ENCODE data around the gene MTHFR. TPM values are rescaled to one million over a fixed set of nuclear protein-coding genes. Genes with fewer than 3 reads are reported as not detected.

The MTHFR gene
- total RNA-seq, 1 donor from 2014 or later: 47.9 TPM

DNA sequence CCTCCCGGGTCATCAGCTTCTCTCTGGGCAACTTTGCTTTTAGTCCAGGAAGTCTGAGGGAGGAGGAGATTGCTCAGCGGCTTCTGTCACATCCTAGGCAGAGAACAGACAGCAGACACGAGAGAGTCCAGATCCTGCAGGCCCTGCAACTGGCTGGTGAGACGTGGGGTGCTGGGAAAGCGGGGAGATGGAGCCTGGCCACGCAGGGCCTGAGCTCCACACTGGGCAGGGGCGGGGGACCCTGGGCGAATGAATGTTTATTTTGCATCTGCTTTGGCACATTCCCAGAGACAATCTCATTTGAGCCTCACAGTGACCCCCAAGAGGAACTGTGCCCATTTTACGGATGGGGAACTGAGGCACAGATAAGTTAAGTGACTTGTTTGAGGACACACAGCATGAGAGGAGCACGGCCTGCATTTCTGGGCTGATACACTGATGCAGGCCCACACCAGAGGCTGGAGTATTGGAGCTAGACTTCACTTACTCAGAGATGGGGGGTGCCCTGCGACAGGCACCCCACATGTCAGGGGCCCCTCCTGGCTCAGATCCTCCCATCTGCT lies 34.2 kb downstream of the MTHFR start:
- Histone ChIP-seq H3K27me3 (no peaks in the 10 kb centered on the region), H3K27ac (no peak overlapping the region), H3K4me1 (no peaks in the 10 kb centered on the region), H3K4me3 (no peak overlapping the region), H3K36me3 (no peaks in the 10 kb centered on the region), H3K9me3 (no peaks in the 10 kb centered on the region)
- intact Hi-C loops (cut with DNase I): no loop called here
- no peak for DNase-seq (ENCODE audit: extremely low spot score in 2 of 2)
- TF ChIP-seq, protein P1, sequence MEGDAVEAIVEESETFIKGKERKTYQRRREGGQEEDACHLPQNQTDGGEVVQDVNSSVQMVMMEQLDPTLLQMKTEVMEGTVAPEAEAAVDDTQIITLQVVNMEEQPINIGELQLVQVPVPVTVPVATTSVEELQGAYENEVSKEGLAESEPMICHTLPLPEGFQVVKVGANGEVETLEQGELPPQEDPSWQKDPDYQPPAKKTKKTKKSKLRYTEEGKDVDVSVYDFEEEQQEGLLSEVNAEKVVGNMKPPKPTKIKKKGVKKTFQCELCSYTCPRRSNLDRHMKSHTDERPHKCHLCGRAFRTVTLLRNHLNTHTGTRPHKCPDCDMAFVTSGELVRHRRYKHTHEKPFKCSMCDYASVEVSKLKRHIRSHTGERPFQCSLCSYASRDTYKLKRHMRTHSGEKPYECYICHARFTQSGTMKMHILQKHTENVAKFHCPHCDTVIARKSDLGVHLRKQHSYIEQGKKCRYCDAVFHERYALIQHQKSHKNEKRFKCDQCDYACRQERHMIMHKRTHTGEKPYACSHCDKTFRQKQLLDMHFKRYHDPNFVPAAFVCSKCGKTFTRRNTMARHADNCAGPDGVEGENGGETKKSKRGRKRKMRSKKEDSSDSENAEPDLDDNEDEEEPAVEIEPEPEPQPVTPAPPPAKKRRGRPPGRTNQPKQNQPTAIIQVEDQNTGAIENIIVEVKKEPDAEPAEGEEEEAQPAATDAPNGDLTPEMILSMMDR (IDR thresholded peaks at IDR 0.05): no peak
- TF ChIP-seq POLR2A (IDR thresholded peaks at IDR 0.05) (no peak), POLR2AphosphoS5 (IDR thresholded peaks at IDR 0.05; ENCODE audit: insufficient read depth in 1 of 2, low read depth in 1 of 2) (no peak)

DNA sequence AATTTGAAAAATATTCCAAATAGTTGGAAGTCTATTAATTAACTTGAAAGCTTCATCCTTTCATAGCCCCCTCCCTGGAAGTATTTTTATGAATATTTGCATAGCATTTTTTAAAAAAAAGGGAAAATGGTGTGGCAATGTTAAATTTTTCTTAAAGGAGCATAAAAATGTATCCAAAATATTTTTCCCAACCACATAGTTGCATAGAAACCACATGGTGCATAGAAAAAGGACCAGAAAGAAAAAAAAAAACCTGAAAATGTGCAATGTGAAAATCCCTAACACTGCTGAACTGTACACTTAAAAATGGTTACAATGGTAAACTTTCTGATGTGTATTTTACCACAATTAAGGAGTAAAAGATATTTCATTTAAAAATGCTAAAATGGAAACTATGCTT lies 35.8 kb downstream of the MTHFR start:
- no peaks in the 10 kb centered on the region for H3K27me3 ChIP-seq
- no peaks in the 10 kb centered on the region for H3K36me3 ChIP-seq
- H3K9me3 ChIP-seq: no peaks in the 10 kb centered on the region
- TF ChIP-seq, protein P1 (IDR thresholded peaks at IDR 0.05): no peak
- TF ChIP-seq POLR2AphosphoS5 (IDR thresholded peaks at IDR 0.05; ENCODE audit: insufficient read depth in 1 of 2, low read depth in 1 of 2) (no peak), POLR2A (IDR thresholded peaks at IDR 0.05) (no peak)
- no peak overlapping the region for H3K4me3 ChIP-seq
- no peaks in the 10 kb centered on the region for H3K4me1 ChIP-seq
- DNase-seq (ENCODE audit: extremely low spot score in 2 of 2): no peak
- intact Hi-C loops (cut with DNase I): no loop called here
- no peak overlapping the region for H3K27ac ChIP-seq

DNA sequence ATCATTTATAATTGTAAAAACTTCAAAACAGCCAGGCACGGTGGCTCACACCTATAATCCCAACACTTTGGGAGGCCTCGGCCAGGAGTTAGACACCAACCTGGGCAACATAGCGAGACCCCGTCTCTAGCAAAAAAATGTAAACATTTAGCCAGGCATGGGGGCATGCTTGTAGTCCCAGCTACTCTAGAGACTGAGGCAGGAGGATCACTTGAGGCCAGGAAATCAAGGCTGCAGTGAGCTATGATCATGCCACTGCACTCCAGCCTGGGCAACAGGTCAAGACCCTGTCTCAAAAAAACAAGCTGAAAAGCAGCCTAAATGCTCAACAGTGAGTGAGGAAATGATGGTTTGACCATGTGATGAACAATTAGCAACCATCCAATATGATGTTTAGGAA lies 36.5 kb downstream of the MTHFR start:
- no peak for DNase-seq (ENCODE audit: extremely low spot score in 2 of 2)
- H3K36me3 ChIP-seq: no peaks in the 10 kb centered on the region
- H3K4me3 ChIP-seq: no peak overlapping the region
- no peaks in the 10 kb centered on the region for H3K4me1 ChIP-seq
- intact Hi-C loops (cut with DNase I): no loop called here
- H3K27me3 ChIP-seq: no peaks in the 10 kb centered on the region
- no peaks in the 10 kb centered on the region for H3K9me3 ChIP-seq
- TF ChIP-seq POLR2AphosphoS5 (IDR thresholded peaks at IDR 0.05; ENCODE audit: insufficient read depth in 1 of 2, low read depth in 1 of 2) (no peak), POLR2A (IDR thresholded peaks at IDR 0.05) (no peak)
- TF ChIP-seq, protein P1 (IDR thresholded peaks at IDR 0.05): no peak
- H3K27ac ChIP-seq: no peak overlapping the region

DNA sequence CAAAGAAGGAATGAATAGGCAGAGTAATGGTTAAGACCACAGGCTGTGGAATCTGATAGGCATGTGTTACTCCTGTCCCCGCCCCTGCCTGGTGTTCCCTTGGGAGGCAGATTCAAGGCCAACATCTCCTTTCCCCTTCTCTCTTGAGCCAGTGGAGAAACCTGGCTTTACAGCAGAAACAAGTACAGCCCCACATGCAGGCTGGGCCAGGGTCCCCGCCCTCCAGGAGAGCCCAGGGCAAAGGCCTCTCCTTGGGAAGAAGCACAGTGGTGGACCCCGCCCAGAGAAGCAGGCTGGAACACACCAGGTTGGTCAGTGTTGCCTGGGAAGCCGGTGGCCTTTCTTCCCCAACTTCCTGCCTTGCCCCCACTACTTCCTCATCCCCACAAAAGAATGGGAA lies 36.9 kb downstream of the MTHFR start:
- no peak for DNase-seq (ENCODE audit: extremely low spot score in 2 of 2)
- intact Hi-C loops (cut with DNase I): no loop called here
- Histone ChIP-seq H3K4me3 (no peak overlapping the region), H3K9me3 (no peaks in the 10 kb centered on the region), H3K27ac (no peak overlapping the region), H3K4me1 (no peaks in the 10 kb centered on the region), H3K27me3 (no peaks in the 10 kb centered on the region), H3K36me3 (no peaks in the 10 kb centered on the region)
- TF ChIP-seq POLR2A (IDR thresholded peaks at IDR 0.05) (no peak), POLR2AphosphoS5 (IDR thresholded peaks at IDR 0.05; ENCODE audit: insufficient read depth in 1 of 2, low read depth in 1 of 2) (no peak)
- TF ChIP-seq, protein P1 (IDR thresholded peaks at IDR 0.05): no peak

DNA sequence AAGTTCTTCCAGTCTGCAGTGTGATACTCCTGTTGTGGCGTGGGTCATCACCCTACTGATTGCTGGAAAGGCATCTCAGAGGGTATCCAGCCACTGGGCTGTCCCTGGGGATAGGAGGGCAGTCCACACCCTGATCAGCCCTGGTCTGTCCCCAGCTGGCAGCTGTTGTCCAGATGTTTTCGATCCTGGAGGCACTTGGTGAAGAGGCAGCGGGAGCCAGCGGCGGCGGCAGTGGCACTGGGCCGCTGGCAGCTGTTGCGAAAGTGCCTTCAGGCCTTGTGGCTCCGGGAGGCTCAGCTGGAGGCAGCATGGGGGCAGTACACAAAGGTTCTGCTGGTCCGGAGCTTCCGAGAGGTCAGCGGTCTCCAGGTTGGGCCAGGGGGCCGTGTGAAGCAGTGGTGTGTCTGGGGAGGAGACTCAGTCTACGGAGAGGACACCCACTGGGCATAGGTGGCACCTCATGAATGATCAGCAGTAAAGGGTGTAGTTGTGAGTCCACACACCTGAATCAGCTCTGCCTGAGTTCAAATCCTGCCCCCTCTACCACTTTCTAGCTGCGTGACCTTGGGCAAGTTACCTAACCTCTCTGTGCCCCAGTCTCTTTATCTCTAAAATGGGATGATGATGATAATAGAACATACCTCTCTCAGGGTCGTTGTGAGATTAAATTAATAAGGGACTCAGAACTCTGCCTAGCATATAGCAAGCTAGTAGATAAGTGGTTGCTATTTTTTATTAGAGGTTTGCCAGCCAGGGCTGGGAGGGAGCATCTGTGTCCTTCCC lies 37.7 kb downstream of the MTHFR start:
- H3K27me3 ChIP-seq: no peaks in the 10 kb centered on the region
- no peaks in the 10 kb centered on the region for H3K4me1 ChIP-seq
- no peak overlapping the region for H3K27ac ChIP-seq
- DNase-seq (ENCODE audit: extremely low spot score in 2 of 2): no peak
- intact Hi-C loops (cut with DNase I): no loop called here
- no peak for TF ChIP-seq POLR2AphosphoS5 (IDR thresholded peaks at IDR 0.05; ENCODE audit: insufficient read depth in 1 of 2, low read depth in 1 of 2)
- TF ChIP-seq, protein P1 (IDR thresholded peaks at IDR 0.05): no peak
- no peak for TF ChIP-seq POLR2A (IDR thresholded peaks at IDR 0.05)
- no peaks in the 10 kb centered on the region for H3K9me3 ChIP-seq
- no peaks in the 10 kb centered on the region for H3K36me3 ChIP-seq
- no peak overlapping the region for H3K4me3 ChIP-seq

Data from vagina (tissue), 2 donors.